ENCODE data around the gene PTPRN2. TPM values are rescaled to one million over a fixed set of nuclear protein-coding genes. Genes with fewer than 3 reads are reported as not detected.

PTPRN2 gene
- total and polyA plus RNA-seq, 2 donors (not counting 3 experiments of a cell fraction or from before 2014, with no cell fraction given) = 0.62 to 0.88 TPM

GRCh38 chr7:157604661-157605381 lies 982.8 kb downstream of the PTPRN2 start:
- DNase-seq (ENCODE audit: low read depth, low spot score) = no peak
- H3K27me3 ChIP-seq (ENCODE audit: control insufficient read depth in 2 of 2, insufficient read depth in 2 of 2, low read length in 2 of 2) = no peaks in the 10 kb centered on the region
- H3K27ac ChIP-seq (ENCODE audit: insufficient read depth, low read depth, low read length) = no peak overlapping the region
- H3K4me2 ChIP-seq (ENCODE audit: insufficient read depth, low read length) = no peak overlapping the region
- H3K9me3 ChIP-seq (replicated peaks; ENCODE audit: control insufficient read depth, insufficient read depth, low read length) = no peaks in the 10 kb centered on the region
- no peak for FAIRE-seq
- no peaks in the 10 kb centered on the region for H3K9me1 ChIP-seq (replicated peaks; ENCODE audit: control insufficient read depth, extremely low read depth, insufficient read depth, low read length)
- ChIA-PET POLR2A (no interaction called here), CTCF (no interaction called here)
- no peaks in the 10 kb centered on the region for H4K20me1 ChIP-seq (replicated peaks; ENCODE audit: control insufficient read depth, extremely low read depth, insufficient read depth, low read length)
- no peak overlapping the region for H3K9ac ChIP-seq (replicated peaks; ENCODE audit: extremely low read depth, insufficient read depth, low read length)
- BruUV-seq (replicated peaks) = no TSS peak
- H3K4me1 ChIP-seq (ENCODE audit: control insufficient read depth, extremely low read depth, insufficient read depth, low read length) = no peaks in the 10 kb centered on the region
- H3K79me2 ChIP-seq (ENCODE audit: control insufficient read depth, insufficient read depth, low read length) = no peaks in the 10 kb centered on the region
- no peak overlapping the region for H2AFZ ChIP-seq (ENCODE audit: low read depth, low read length)
- dilution Hi-C loops (cut with MboI; ENCODE audit: extremely low pct_ligation_motif_present, low sequenced_read_pairs) = no loop called here
- H3K36me3 ChIP-seq (ENCODE audit: control insufficient read depth in 2 of 2, extremely low read depth in 1 of 2, insufficient read depth in 2 of 2, low read length in 2 of 2) = no peaks in the 10 kb centered on the region
- no peak overlapping the region for H3K4me3 ChIP-seq (replicated peaks in 1 of 3; ENCODE audit: insufficient read depth in 1 of 3, low read depth in 1 of 3, low read length in 3 of 3)
- intact Hi-C loops (cut with micrococcal nuclease) = no loop called here
- TF ChIP-seq GATA2 (IDR thresholded peaks at IDR 0.05; ENCODE audit: insufficient read depth, insufficient read length, low read depth, low read length) = no peak
- TF ChIP-seq POLR2A (IDR thresholded peaks at IDR 0.05; ENCODE audit: low read depth, low read length) = no peak
- no peak for TF ChIP-seq MYC (IDR thresholded peaks at IDR 0.05; ENCODE audit: low read depth, low read length)
- TF ChIP-seq EZH2 (IDR thresholded peaks at IDR 0.05; ENCODE audit: borderline replicate concordance, low read depth, low read length, severe bottlenecking) = no peak

DNA sequence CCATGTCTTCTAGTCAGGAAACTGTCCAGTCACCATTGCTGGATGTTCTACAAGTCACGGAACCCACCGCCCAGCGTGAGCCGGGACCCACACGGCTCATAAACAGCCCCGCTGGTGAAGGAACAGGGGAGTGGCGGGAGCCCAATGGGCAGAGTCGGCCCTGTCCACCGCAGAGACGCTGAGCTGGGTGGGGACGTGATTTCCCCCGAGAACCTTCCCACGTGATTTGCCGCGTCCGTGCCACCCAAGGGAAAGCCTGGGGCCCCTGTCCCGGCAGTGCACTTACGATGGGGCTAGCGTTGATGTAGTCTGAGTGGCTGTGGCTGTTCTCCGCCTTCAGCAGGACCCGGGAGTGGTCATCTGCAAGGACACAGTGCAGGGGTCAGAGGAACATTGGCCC lies 983.9 kb downstream of the PTPRN2 start:
- Histone ChIP-seq H3K27me3 (ENCODE audit: control insufficient read depth in 2 of 2, insufficient read depth in 2 of 2, low read length in 2 of 2) (no peaks in the 10 kb centered on the region), H2AFZ (ENCODE audit: low read depth, low read length) (no peak overlapping the region), H4K20me1 (replicated peaks; ENCODE audit: control insufficient read depth, extremely low read depth, insufficient read depth, low read length) (no peaks in the 10 kb centered on the region), H3K9ac (replicated peaks; ENCODE audit: extremely low read depth, insufficient read depth, low read length) (no peak overlapping the region), H3K4me1 (ENCODE audit: control insufficient read depth, extremely low read depth, insufficient read depth, low read length) (no peaks in the 10 kb centered on the region), H3K4me2 (ENCODE audit: insufficient read depth, low read length) (no peak overlapping the region), H3K4me3 (replicated peaks in 1 of 3; ENCODE audit: insufficient read depth in 1 of 3, low read depth in 1 of 3, low read length in 3 of 3) (no peak overlapping the region), H3K79me2 (ENCODE audit: control insufficient read depth, insufficient read depth, low read length) (no peaks in the 10 kb centered on the region), H3K27ac (ENCODE audit: insufficient read depth, low read depth, low read length) (no peak overlapping the region), H3K9me3 (replicated peaks; ENCODE audit: control insufficient read depth, insufficient read depth, low read length) (no peaks in the 10 kb centered on the region), H3K9me1 (replicated peaks; ENCODE audit: control insufficient read depth, extremely low read depth, insufficient read depth, low read length) (no peaks in the 10 kb centered on the region), H3K36me3 (ENCODE audit: control insufficient read depth in 2 of 2, extremely low read depth in 1 of 2, insufficient read depth in 2 of 2, low read length in 2 of 2) (no peaks in the 10 kb centered on the region)
- dilution Hi-C loops (cut with MboI; ENCODE audit: extremely low pct_ligation_motif_present, low sequenced_read_pairs) (no loop called here), intact Hi-C loops (cut with micrococcal nuclease) (no loop called here)
- BruUV-seq (replicated peaks) = no TSS peak
- DNase-seq (ENCODE audit: low read depth, low spot score) = no peak
- ChIA-PET CTCF (no interaction called here), POLR2A (no interaction called here)
- TF ChIP-seq EZH2 (IDR thresholded peaks at IDR 0.05; ENCODE audit: borderline replicate concordance, low read depth, low read length, severe bottlenecking) (no peak), MYC (IDR thresholded peaks at IDR 0.05; ENCODE audit: low read depth, low read length) (no peak), MAX (IDR thresholded peaks at IDR 0.05; ENCODE audit: insufficient read depth, insufficient read length) (no peak), GATA2 (IDR thresholded peaks at IDR 0.05; ENCODE audit: insufficient read depth, insufficient read length, low read depth, low read length) (no peak), POLR2A (IDR thresholded peaks at IDR 0.05; ENCODE audit: low read depth, low read length) (no peak), JUN (IDR thresholded peaks at IDR 0.05; ENCODE audit: borderline replicate concordance, insufficient read depth, insufficient read length, low read depth) (no peak), FOS (IDR thresholded peaks at IDR 0.05; ENCODE audit: borderline replicate concordance, insufficient read depth, low read length) (no peak), POLR2AphosphoS5 (IDR thresholded peaks at IDR 0.05; ENCODE audit: insufficient read depth, low read depth, low read length) (no peak)
- TF ChIP-seq, protein P1, sequence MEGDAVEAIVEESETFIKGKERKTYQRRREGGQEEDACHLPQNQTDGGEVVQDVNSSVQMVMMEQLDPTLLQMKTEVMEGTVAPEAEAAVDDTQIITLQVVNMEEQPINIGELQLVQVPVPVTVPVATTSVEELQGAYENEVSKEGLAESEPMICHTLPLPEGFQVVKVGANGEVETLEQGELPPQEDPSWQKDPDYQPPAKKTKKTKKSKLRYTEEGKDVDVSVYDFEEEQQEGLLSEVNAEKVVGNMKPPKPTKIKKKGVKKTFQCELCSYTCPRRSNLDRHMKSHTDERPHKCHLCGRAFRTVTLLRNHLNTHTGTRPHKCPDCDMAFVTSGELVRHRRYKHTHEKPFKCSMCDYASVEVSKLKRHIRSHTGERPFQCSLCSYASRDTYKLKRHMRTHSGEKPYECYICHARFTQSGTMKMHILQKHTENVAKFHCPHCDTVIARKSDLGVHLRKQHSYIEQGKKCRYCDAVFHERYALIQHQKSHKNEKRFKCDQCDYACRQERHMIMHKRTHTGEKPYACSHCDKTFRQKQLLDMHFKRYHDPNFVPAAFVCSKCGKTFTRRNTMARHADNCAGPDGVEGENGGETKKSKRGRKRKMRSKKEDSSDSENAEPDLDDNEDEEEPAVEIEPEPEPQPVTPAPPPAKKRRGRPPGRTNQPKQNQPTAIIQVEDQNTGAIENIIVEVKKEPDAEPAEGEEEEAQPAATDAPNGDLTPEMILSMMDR (IDR thresholded peaks at IDR 0.05; ENCODE audit: extremely low read depth in 1 of 2, insufficient read depth in 1 of 2, low read depth in 1 of 2, low read length in 2 of 2) = no peak
- FAIRE-seq = no peak

All from endothelial cell of umbilical vein (primary cell).